IMR-90 (cell line): ENCODE results near the gene C19orf33. TPM values are rescaled to one million over a fixed set of nuclear protein-coding genes. Genes with fewer than 3 reads are reported as not detected.

Experiments
- ATAC-seq: fragments of 200-7000 bp; cut with Tn5 transposase; 2 replicates; pipeline ENCODE4 v1.9.1; 2020; ENCODE audit warnings: low read depth, mild to moderate bottlenecking, moderate library complexity
- BruUV-seq: library from RNA; stranded (reverse); fragments of 400-500 nt; replicated peaks from 2 replicates; lab custom pipeline; 2021; lab: Mats Ljungman, UMichigan
- CTCF ChIA-PET: fragments of 300-600 bp; formaldehyde crosslinking; extraction: SDS; loops from one replicate; lab custom pipeline; 2021; ENCODE audit warnings: antibody characterized with exemption; lab: Yijun Ruan, JAX
- POLR2A ChIA-PET: fragments of 300-600 bp; sonication (Branson Sonifier 250); formaldehyde crosslinking; loops from one replicate; lab custom pipeline; 2022; ENCODE audit warnings: antibody characterized with exemption; ENCODE audit not compliant: unreplicated experiment; lab: Charles Lee
- DNase-seq: peaks from one replicate; pipeline ENCODE4 v3.0.0; 2013
- H2AFZ ChIP-seq: replicated peaks from 2 replicates; pipeline ENCODE3; 2013; ENCODE audit warnings: low read length, mild to moderate bottlenecking; ENCODE audit not compliant: poor library complexity
- H2AK5ac ChIP-seq: 2 replicates; pipeline ENCODE4 v1.6.1; 2013; ENCODE audit warnings: low read depth, low read length, inconsistent platforms
- H2AK9ac ChIP-seq: replicated peaks from 2 replicates; pipeline ENCODE3; 2013; ENCODE audit warnings: mild to moderate bottlenecking, low read depth, low read length, moderate library complexity; ENCODE audit not compliant: poor library complexity
- H2BK120ac ChIP-seq: 2 replicates; pipeline ENCODE4 v1.6.1; 2013; ENCODE audit warnings: low read depth, low read length, inconsistent platforms
- H2BK15ac ChIP-seq: 3 replicates; pipeline ENCODE4 v1.6.1; 2013; ENCODE audit warnings: low read depth, low read length, inconsistent platforms
- H2BK20ac ChIP-seq: 2 replicates; pipeline ENCODE4 v1.6.1; 2013; ENCODE audit warnings: low read depth, mild to moderate bottlenecking, inconsistent platforms, low read length, moderate library complexity
- H2BK5ac ChIP-seq: 2 replicates; pipeline ENCODE4 v1.6.1; 2013; ENCODE audit warnings: mild to moderate bottlenecking, low read depth, low read length, inconsistent platforms; ENCODE audit not compliant: poor library complexity, severe bottlenecking
- H3K14ac ChIP-seq: replicated peaks from 2 replicates; pipeline ENCODE4 v1.6.1; 2013; ENCODE audit warnings: low read depth, low read length, inconsistent platforms
- H3K18ac ChIP-seq: 2 replicates; pipeline ENCODE4 v1.6.1; 2013; ENCODE audit warnings: low read depth, low read length, control low read depth
- H3K23ac ChIP-seq: 2 replicates; pipeline ENCODE4 v1.6.1; 2013; ENCODE audit warnings: low read depth, low read length, inconsistent platforms
- H3K27ac ChIP-seq: 2 replicates; pipeline ENCODE4 v1.5.1; 2013; ENCODE audit warnings: mild to moderate bottlenecking, control low read depth, low read length; ENCODE audit not compliant: insufficient read depth
- H3K27me3 ChIP-seq: 2 replicates; pipeline ENCODE4 v1.6.1; 2013; ENCODE audit warnings: low read length; ENCODE audit not compliant: control insufficient read depth, insufficient read depth
- H3K36me3 ChIP-seq: 2 replicates; pipeline ENCODE4 v1.6.1; 2013; ENCODE audit warnings: low read length, mixed read lengths; ENCODE audit not compliant: control insufficient read depth, insufficient read depth
- H3K4ac ChIP-seq: 2 replicates; pipeline ENCODE4 v1.6.1; 2013; ENCODE audit warnings: low read depth, low read length, inconsistent platforms
- H3K4me1 ChIP-seq: 2 replicates; pipeline ENCODE4 v1.6.1; 2013; ENCODE audit warnings: low read length, mixed read lengths; ENCODE audit not compliant: control insufficient read depth, insufficient read depth
- H3K4me2 ChIP-seq: 2 replicates; pipeline ENCODE4 v1.6.1; 2013; ENCODE audit warnings: low read depth, mild to moderate bottlenecking, control low read depth, low read length, moderate library complexity
- H3K4me3 ChIP-seq: 2 replicates; pipeline ENCODE4 v1.5.1; 2013; ENCODE audit warnings: low read depth, mild to moderate bottlenecking, control low read depth, low read length, moderate library complexity; ENCODE audit not compliant: insufficient read depth
- H3K56ac ChIP-seq: 2 replicates; pipeline ENCODE4 v1.6.1; 2013; ENCODE audit warnings: low read length, inconsistent platforms; ENCODE audit not compliant: insufficient read depth; ENCODE audit errors: extremely low read depth
- H3K79me1 ChIP-seq, 2 experiments: 2 replicates each; pipeline ENCODE4 v1.6.1; 2013; ENCODE audit warnings: low read length in 2 of 2, inconsistent platforms in 1 of 2, low read depth in 1 of 2
- H3K9ac ChIP-seq: 2 replicates; pipeline ENCODE4 v1.6.1; 2013; ENCODE audit warnings: low read depth, low read length, control low read depth
- H3K9me1 ChIP-seq: 2 replicates; pipeline ENCODE4 v1.6.1; 2013; ENCODE audit warnings: low read length, inconsistent platforms; ENCODE audit not compliant: insufficient read depth
- H3K9me3 ChIP-seq: 2 replicates; pipeline ENCODE4 v1.6.1; 2013; ENCODE audit warnings: low read length; ENCODE audit not compliant: control insufficient read depth, insufficient read depth
- H4K20me1 ChIP-seq: 2 replicates; pipeline ENCODE4 v1.6.1; 2013; ENCODE audit warnings: low read length, inconsistent platforms; ENCODE audit not compliant: insufficient read depth
- H4K5ac ChIP-seq: 2 replicates; pipeline ENCODE4 v1.6.1; 2013; ENCODE audit warnings: mild to moderate bottlenecking, low read depth, low read length, control low read depth
- H4K8ac ChIP-seq, 2 experiments: 2 replicates each; pipeline ENCODE4 v1.6.1; 2013; ENCODE audit warnings: low read depth in 2 of 2, low read length in 2 of 2, control low read depth in 1 of 2, inconsistent platforms in 1 of 2
- H4K91ac ChIP-seq: 2 replicates; pipeline ENCODE4 v1.6.1; 2013; ENCODE audit warnings: low read depth, low read length, inconsistent platforms; ENCODE audit not compliant: insufficient read depth
- MAFK ChIP-seq: IDR thresholded peaks from 2 replicates; pipeline ENCODE4 v1.6.1; 2012; ENCODE audit warnings: low read depth, low read length, improper control_type of control experiment
- MAZ ChIP-seq: IDR thresholded peaks from 2 replicates; pipeline ENCODE4 v1.6.1; 2012; ENCODE audit warnings: low read depth, mild to moderate bottlenecking, low read length, improper control_type of control experiment, moderate library complexity, borderline replicate concordance
- MXI1 ChIP-seq: IDR thresholded peaks from 2 replicates; pipeline ENCODE4 v1.6.1; 2012; ENCODE audit warnings: low read depth, mild to moderate bottlenecking, low read length, moderate library complexity, borderline replicate concordance
- WGBS, 2 experiments: methylation state at CpG; one replicate each; pipeline versions ENCODE4 v1.1.5 to v1.1.7; 2013; ENCODE audit warnings: missing lambda C conversion rate in 2 of 2; ENCODE audit not compliant: insufficient read length in 1 of 2; ENCODE audit errors: extremely low coverage in 2 of 2; 5-methylcytosine and 5-hydroxymethylcytosine counted together
- dilution Hi-C: fragments of 300-500 bp; cut with HindIII; formaldehyde crosslinking; loops from one replicate; pipeline ENCODE4 v1.14.3; 2018; ENCODE audit warnings: low sequenced_read_pairs; ENCODE audit not compliant: unreplicated experiment
- in situ Hi-C: fragments of 300-500 bp; cut with MboI; formaldehyde crosslinking; loops from 3 replicates; pipeline ENCODE4 v1.14.3; 2019; ENCODE audit warnings: low sequenced_read_pairs, inconsistent platforms, mixed read lengths
- intact Hi-C: fragments of 100-400 bp; cut with micrococcal nuclease; formaldehyde crosslinking; loops from 2 replicates; pipeline ENCODE4 v1.10.0; 2022
- polyA plus RNA-seq, 3 experiments: library from polyadenylated mRNA; depleted of rRNA; stranded (reverse); fragments of >200 nt; gene quantifications; 2 replicates each; pipeline ENCODE4 v1.2.3, GENCODE V29; 2012; ENCODE audit warnings: low replicate concordance in 1 of 3
- total RNA-seq: library from RNA; depleted of rRNA; stranded (reverse); fragments of >200 nt; gene quantifications from 2 replicates; pipeline ENCODE4 v1.2.3, GENCODE V29; 2012

The C19orf33 gene
- total and polyA plus RNA-seq, 2 of the 4 experiments (the other 2 are of a cell fraction), result 0.80 TPM; not detected in 1

DNA sequence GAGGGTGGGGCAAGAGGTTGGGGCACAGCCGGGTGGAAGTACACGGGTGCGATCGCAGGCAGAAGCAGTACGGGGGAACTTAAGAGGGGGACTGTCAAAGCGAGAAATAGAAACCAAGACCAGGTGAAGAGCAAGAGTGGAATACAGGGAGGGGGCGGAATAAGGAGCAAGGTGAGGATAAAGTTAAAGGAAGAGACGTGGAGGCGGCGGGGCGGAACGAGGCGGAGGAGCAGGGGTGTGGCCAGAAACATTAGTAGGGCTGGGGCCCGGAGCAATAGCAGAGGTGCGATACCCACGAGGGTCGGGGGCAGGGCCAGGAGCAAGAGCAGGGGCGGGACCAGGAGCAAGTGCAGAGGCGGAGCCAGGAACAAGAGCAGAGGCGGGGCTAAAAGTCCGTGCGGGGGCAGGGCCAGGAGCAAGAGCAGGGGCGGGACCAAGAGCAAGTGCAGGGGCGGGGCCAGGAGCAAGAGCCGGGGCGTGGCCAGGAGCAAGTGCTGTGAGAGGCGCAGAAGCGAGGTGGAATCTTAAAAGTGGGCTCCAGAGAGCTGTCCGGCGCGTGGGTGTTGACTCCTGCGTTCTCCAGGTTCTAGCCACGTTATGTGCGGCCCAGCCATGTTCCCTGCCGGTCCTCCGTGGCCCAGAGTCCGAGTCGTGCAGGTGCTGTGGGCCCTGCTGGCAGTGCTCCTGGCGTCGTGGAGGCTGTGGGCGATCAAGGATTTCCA lies 32.7 kb downstream of the C19orf33 start:
- Histone ChIP-seq H3K9me3 (no peaks in the 10 kb centered on the region), H4K91ac (no peak overlapping the region), H3K27ac (peak overlapping the region; percentile 13; the same call in 1 of the 2 replicates), H3K4me1 (no peaks in the 10 kb centered on the region), H3K4me2 (peak overlapping the region; percentile 80), H3K18ac (no peak overlapping the region), H3K9me1 (peaks cover 5% of the 10 kb centered on the region; the same call in 1 of the 2 replicates), H3K4ac (0 out of 2 replicates have a peak overlapping the region, but pooled peaks have one; percentile 3), H2AK9ac (peak overlapping the region; percentile 90), H3K56ac (no peak overlapping the region), H3K14ac (no peak overlapping the region; the same call in 1 of the 2 replicates), H3K79me1 (no peaks in the 10 kb centered on the region; a peak in 1 of 4 replicates), H4K5ac (no peak overlapping the region), H3K23ac (no peak overlapping the region), H3K36me3 (no peaks in the 10 kb centered on the region), H4K8ac (peak overlapping the region; percentile 27 to 40; a peak in 1 of 4 replicates), H3K4me3 (peak overlapping the region; percentile 77), H2BK15ac (no peak overlapping the region), H4K20me1 (no peaks in the 10 kb centered on the region), H2BK20ac (no peak overlapping the region), H2BK120ac (no peak overlapping the region), H2AFZ (peak overlapping the region; percentile 100), H3K27me3 (no peaks in the 10 kb centered on the region), H3K9ac (peak overlapping the region; percentile 10; the same call in 1 of the 2 replicates), H2AK5ac (0 out of 2 replicates have a peak overlapping the region, but pooled peaks have one; percentile 58), H2BK5ac (no peak overlapping the region)
- WGBS, 2 experiments, result 1% methylated on average over 25 of the region's 41 CpGs; no CpG with 5 or more reads in 1 of the 2 experiments
- in situ Hi-C loops, result loop anchor here (10.0 kb wide), 1 partner anchor 442 kb away; no protein-coding TSS in a partner anchor
- intact Hi-C loops, result loop anchor here (2.0 kb wide), 2 partner anchors 38 to 434 kb away; partner anchors contain the start of gene PSMD8
- POLR2A ChIA-PET, result no interaction called here
- ATAC-seq (peak; percentile 71), DNase-seq (peak; percentile 86)
- dilution Hi-C loops, result no loop called here
- CTCF ChIA-PET, result interaction anchor here (0.9 kb wide), 1 partner anchor 93 kb away, joined by 11 read pairs; no protein-coding TSS in a partner anchor
- no TSS peak for BruUV-seq
- TF ChIP-seq MXI1, result 0 out of 2 replicates have a peak, but pooled peaks have one; percentile 29
- no peak for TF ChIP-seq MAFK
- TF ChIP-seq MAZ, result peak; percentile 14; the same call in 1 of the 2 replicates
